GM12864 (cell line): ENCODE results near the gene AFAP1.

Source experiments
- DNase-seq: peaks from one replicate; pipeline ENCODE4 v3.0.0-alpha.2; 2011; ENCODE audit warnings: low read depth
- H3K4me3 ChIP-seq: 2 replicates; pipeline ENCODE4 v1.5.1; 2011; ENCODE audit warnings: mild to moderate bottlenecking, low read depth, low read length, control low read depth
- TF ChIP-seq, protein P1 (sequence below): IDR thresholded peaks from 2 replicates; pipeline ENCODE4 v1.5.1; 2011; ENCODE audit warnings: low read depth, mild to moderate bottlenecking, moderate library complexity, low read length, control low read depth, inconsistent platforms; ENCODE audit errors: missing control alignments

Gene AFAP1

DNA sequence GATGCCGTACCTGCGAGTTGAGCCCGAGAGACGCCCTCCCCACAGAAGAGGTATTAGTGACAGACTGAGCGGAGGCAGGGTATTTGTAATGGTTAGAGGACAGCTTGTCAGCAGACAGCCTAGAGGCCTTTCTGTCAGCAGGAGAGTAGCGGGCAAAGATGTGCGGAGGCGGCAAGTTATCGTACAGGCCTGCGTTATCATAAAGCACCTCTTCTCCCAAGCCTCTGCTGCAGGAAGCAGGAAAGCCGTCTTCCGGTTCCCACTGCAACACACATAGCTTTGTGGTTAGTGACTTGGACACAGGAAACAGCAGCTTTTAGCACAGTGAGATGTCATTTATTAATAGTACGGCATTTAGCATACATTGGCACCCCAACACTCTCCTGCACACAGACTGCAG, 158.3 kb downstream of the AFAP1 start:
- TF ChIP-seq, protein P1, sequence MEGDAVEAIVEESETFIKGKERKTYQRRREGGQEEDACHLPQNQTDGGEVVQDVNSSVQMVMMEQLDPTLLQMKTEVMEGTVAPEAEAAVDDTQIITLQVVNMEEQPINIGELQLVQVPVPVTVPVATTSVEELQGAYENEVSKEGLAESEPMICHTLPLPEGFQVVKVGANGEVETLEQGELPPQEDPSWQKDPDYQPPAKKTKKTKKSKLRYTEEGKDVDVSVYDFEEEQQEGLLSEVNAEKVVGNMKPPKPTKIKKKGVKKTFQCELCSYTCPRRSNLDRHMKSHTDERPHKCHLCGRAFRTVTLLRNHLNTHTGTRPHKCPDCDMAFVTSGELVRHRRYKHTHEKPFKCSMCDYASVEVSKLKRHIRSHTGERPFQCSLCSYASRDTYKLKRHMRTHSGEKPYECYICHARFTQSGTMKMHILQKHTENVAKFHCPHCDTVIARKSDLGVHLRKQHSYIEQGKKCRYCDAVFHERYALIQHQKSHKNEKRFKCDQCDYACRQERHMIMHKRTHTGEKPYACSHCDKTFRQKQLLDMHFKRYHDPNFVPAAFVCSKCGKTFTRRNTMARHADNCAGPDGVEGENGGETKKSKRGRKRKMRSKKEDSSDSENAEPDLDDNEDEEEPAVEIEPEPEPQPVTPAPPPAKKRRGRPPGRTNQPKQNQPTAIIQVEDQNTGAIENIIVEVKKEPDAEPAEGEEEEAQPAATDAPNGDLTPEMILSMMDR: no peak
- DNase-seq: no peak
- no peak overlapping the region for H3K4me3 ChIP-seq

DNA sequence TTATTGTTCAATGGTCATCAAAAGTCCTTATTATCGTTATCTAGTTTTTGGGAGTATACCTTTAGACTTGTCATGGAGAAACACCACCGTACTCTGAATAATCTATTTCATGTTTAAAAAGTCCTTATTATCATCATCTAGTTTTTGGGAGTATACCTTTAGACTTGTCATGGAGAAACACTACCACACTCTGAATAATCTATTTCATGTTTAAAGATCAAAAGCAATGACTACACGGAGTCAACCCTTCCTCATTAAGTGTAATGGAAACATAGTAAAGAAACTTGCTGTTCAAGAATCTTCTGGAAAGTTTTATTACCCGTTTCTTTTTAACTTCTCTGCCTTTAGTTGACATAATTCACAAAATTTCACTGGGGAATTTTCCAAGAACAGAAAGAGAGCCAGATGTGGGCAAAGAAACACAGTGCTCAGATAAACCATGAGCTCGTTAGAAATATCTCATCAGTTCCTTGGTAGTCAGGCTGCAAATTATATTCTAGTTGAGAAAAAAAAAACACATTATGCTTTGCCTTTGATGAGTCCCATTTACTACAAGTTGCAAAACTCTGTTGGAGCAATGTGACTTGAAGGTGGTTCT, 158.8 kb downstream of the AFAP1 start:
- no peak overlapping the region for H3K4me3 ChIP-seq
- TF ChIP-seq, protein P1: no peak
- DNase-seq: no peak

DNA sequence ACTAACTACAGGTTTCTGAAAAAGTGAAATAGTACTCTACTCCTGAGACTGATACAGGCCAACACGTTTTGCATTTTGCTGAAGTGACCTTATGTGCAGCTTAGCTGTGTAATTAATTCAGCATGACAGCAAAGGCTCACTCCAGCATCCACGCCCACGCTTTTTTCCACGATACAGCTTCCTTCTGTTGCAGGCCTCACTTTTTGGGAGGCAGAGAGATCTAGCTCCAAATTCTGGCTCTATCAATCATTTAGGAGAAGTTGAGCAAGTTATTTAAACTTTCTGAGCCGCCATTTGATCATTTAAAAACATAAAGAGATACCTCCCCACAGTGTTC, 160.3 kb downstream of the AFAP1 start:
- TF ChIP-seq, protein P1: no peak
- H3K4me3 ChIP-seq: no peak overlapping the region
- DNase-seq: no peak

DNA sequence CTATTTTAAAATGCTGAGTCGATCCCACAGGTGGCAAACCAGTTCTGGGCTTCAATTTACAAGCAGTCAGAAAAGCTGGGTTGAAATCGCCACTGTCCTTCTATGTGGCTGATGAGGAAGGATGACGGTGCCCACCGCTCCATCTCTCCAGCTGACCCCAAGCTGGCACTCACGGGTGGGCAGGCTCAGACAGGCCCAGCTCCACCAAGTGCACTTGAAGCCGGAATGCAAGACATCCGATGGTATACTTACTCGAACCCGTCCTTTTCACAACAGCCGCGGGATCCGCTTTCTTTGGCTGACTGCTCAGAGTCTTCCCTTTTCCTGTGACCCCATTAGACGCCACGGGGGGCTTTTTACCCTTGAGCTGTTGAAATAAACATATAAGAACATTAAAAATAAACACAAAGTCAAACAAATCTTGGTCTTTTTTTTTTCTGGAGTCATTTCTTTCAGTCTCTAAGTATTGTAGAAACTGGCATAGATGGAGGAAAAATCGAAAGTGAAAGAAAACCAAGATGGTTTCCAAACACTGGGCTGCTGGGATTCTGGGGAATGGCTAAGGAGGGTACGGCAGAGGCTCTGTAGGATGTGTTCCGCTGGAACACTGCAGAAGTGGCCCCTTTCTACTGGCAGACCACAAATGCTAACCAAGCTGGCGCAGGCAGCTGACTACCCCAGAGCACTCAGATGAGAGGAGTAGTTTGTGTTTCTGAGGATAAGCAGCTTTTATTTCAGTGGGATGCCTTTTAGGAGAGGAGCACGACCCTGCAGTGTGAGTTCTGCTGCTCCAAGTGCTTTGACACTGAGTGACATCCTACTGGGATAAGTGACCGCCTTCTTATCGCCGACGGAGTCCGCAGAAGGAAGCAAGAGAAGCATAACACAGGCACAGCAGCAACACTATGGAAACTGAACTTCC, 160.9 kb downstream of the AFAP1 start:
- no peak for DNase-seq
- no peak overlapping the region for H3K4me3 ChIP-seq
- TF ChIP-seq, protein P1: no peak

DNA sequence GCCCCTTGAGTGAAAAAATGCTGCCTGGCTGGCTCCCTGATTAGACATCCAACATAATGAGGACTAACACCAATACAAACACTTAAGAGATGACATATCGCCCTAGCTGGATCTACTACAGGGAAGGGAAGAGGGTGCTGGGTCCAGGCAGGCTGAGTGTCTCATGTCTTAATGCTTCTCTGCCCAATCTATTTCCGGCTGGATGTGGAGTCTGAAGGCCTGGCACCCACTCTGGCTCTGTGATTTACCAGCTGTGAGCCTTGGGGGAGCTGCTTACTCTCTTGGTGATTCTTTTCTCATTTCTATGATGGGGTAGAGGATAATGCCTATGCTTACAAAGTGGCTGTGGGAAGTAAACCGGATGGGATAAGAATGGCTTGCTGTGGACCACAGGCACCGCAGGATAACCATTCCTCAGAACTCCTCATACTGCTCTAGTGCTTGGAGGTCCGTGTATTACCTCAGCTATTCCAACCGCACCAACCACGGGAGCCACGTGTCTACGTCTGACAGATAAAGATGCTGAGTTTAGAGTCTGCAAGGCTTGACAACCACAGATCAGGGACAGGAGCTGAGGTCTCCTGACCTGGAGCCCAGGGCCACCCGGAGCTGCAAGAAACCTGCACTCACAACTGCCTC, 161.7 kb downstream of the AFAP1 start:
- no peak for DNase-seq
- no peak overlapping the region for H3K4me3 ChIP-seq
- TF ChIP-seq, protein P1: no peak

DNA sequence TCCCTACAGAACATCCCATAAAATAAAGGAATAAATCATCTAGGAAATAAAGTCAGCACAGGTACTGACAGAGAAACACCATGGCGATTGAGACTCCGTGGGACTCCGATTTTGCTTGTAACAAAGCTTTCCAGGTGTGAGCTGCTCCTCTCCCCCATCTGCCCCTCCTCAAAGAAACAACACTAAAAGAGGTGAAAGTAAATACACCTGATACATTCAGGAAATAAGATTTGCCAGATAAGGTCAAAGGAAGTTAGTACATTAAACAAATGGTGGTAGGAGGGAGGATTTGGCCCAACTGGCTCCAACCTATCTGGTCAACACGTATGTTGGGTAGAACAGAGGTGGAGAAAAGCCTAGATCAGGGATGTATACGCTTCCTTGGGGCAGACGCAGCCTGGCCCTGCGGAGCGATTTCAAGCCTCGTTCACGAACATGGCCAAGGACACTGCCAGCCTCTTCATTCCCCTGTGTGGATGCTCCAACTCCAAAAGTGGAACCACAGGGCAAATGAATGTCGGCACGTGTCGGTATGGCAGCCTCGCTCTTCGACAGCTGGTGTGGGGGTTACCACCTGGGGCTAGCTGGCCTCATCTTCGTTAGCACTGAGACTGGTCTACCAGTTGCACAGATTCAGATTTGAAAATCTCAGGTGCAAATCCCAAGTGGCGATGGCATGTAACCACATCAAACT, 162.5 kb downstream of the AFAP1 start:
- TF ChIP-seq, protein P1: no peak
- DNase-seq: no peak
- no peak overlapping the region for H3K4me3 ChIP-seq
